ENCODE data around the gene SDF2L1. TPM values are rescaled to one million over a fixed set of nuclear protein-coding genes. Genes with fewer than 3 reads are reported as not detected.

The SDF2L1 gene
- total and polyA plus RNA-seq, 9 of the 15 experiments (the other 6 are each of a cell fraction or from before 2014, with no cell fraction given): 15.1 to 989 (median 124) TPM

- Histone ChIP-seq H3K4me2 (ENCODE audit: insufficient read depth, low read length) (no peak overlapping the region), H3K9me3 (replicated peaks; ENCODE audit: control insufficient read depth, insufficient read depth, low read depth, low read length) (0 out of 2 replicates have a peak, but pooled peaks cover 2% of the 10 kb centered on the region), H3K27ac (ENCODE audit: extremely low read depth, low read depth, low read length) (no peak overlapping the region), H3K27me3 (ENCODE audit: control insufficient read depth in 2 of 2, insufficient read depth in 2 of 2, low read length in 2 of 2) (no peaks in the 10 kb centered on the region), H3K9ac (ENCODE audit: insufficient read depth in 1 of 2, low read depth in 2 of 2, low read length in 2 of 2) (peak overlapping the region in 1 of 2 experiments; percentile 11; a peak in 1 of 4 replicates), H4K20me1 (replicated peaks; ENCODE audit: control insufficient read depth, insufficient read depth, low read length) (no peaks in the 10 kb centered on the region), H3K4me1 (replicated peaks in 1 of 2; ENCODE audit: control insufficient read depth in 2 of 2, insufficient read depth in 2 of 2, low read length in 2 of 2) (peaks cover 12 to 36% of the 10 kb centered on the region in 2 experiments), H3K4me3 (no peak overlapping the region), H3K36me3 (ENCODE audit: control insufficient read depth, insufficient read depth, low read length) (peaks cover under 1% of the 10 kb centered on the region; the same call in 1 of the 3 replicates), H3K79me2 (ENCODE audit: control insufficient read depth, insufficient read depth, low read length) (no peaks in the 10 kb centered on the region), H2AFZ (ENCODE audit: low read depth, low read length) (peak overlapping the region; percentile 27), H3K9me1 (ENCODE audit: control insufficient read depth, insufficient read depth, low read length) (peaks cover under 1% of the 10 kb centered on the region)
- peak; percentile 3; the same call in 1 of the 3 replicates for ATAC-seq
- peak; percentile 19 for FAIRE-seq
- WGBS (ENCODE audit: insufficient coverage, low coverage, missing lambda C conversion rate): 48% methylated on average over 7 of the region's 7 CpGs
- DNase-seq (ENCODE audit: extremely low read depth in 1 of 4, low spot score in 3 of 4): peak in 3 of 4 experiments; percentile 76 to 86 (median 77)
- ChIA-PET CTCF (ENCODE audit: low intra/inter-chr PET ratio) (interaction anchor here (0.7 to 0.9 kb wide), 3 partner anchors 53 to 279 kb away, joined by 4 to 7 read pairs (median 4); no protein-coding TSS in a partner anchor), POLR2A (interaction anchor here (0.5 to 3.7 kb wide), 19 partner anchors 9 to 1025 kb away, joined by 3 to 38 read pairs (median 4); partner anchors contain the start of genes SDF2L1 and YDJC)
- BruUV-seq (replicated peaks): no TSS peak
- in situ Hi-C loops (cut with MboI): loop anchor here (25.0 kb wide), 1 partner anchor 1323 kb away; no protein-coding TSS in a partner anchor
- intact Hi-C loops (cut with micrococcal nuclease): loop anchor here (1.0 to 10.0 kb wide), 3 partner anchors 53 to 805 kb away; partner anchors contain the start of genes PI4KA and SNAP29
- TF ChIP-seq ZBED1 (IDR thresholded peaks at IDR 0.05): no peak
- peak; percentile 85 for TF ChIP-seq MAFK (IDR thresholded peaks at IDR 0.05; ENCODE audit: low read length)
- no peak for TF ChIP-seq XRCC5 (IDR thresholded peaks at IDR 0.05; ENCODE audit: low read depth, low read length)
- TF ChIP-seq MBD1 (CRISPR knock-in tag; IDR thresholded peaks at IDR 0.05): no peak
- TF ChIP-seq RFX5 (IDR thresholded peaks at IDR 0.05; ENCODE audit: low read depth, low read length): no peak
- TF ChIP-seq ATF3 (IDR thresholded peaks at IDR 0.05): no peak
- no peak for TF ChIP-seq ATF3 (CRISPR knock-in tag; conservative IDR thresholded peaks at IDR 0.05)
- no peak for TF ChIP-seq HDAC3 (IDR thresholded peaks at IDR 0.05; ENCODE audit: borderline replicate concordance, partially characterized antibody)
- TF ChIP-seq ZNF668 (CRISPR knock-in tag; IDR thresholded peaks at IDR 0.05): no peak
- no peak for TF ChIP-seq E2F1 (CRISPR knock-in tag; IDR thresholded peaks at IDR 0.05)
- TF ChIP-seq ARID3A (IDR thresholded peaks at IDR 0.05; ENCODE audit: borderline replicate concordance, low read depth, low read length): 0 out of 2 replicates have a peak, but pooled peaks have one; percentile 6
- TF ChIP-seq ZNF140 (CRISPR knock-in tag; IDR thresholded peaks at IDR 0.05): no peak
- TF ChIP-seq POLR2AphosphoS5 (IDR thresholded peaks at IDR 0.05; ENCODE audit: control insufficient read depth, insufficient read depth, low read depth, low read length): no peak
- TF ChIP-seq ZNF133 (CRISPR knock-in tag; IDR thresholded peaks at IDR 0.05): no peak
These were observed 17.9 kb downstream of the SDF2L1 start for GRCh38 chr22:21659864-21660525.
